ENCODE measurements around the gene FOS. TPM values are rescaled to one million over a fixed set of nuclear protein-coding genes. Genes with fewer than 3 reads are reported as not detected.
A peak's percentile ranks its signal among the peaks of the same experiment; 100 is the strongest.
"Not testable (repeated sequence)": the region's sequence is repeated elsewhere in the genome, so short reads cannot be mapped to it uniquely, and the experiment has no call there.

The FOS gene
- total RNA-seq, 1 experiment from 2014 or later = 12.6 TPM

DNA sequence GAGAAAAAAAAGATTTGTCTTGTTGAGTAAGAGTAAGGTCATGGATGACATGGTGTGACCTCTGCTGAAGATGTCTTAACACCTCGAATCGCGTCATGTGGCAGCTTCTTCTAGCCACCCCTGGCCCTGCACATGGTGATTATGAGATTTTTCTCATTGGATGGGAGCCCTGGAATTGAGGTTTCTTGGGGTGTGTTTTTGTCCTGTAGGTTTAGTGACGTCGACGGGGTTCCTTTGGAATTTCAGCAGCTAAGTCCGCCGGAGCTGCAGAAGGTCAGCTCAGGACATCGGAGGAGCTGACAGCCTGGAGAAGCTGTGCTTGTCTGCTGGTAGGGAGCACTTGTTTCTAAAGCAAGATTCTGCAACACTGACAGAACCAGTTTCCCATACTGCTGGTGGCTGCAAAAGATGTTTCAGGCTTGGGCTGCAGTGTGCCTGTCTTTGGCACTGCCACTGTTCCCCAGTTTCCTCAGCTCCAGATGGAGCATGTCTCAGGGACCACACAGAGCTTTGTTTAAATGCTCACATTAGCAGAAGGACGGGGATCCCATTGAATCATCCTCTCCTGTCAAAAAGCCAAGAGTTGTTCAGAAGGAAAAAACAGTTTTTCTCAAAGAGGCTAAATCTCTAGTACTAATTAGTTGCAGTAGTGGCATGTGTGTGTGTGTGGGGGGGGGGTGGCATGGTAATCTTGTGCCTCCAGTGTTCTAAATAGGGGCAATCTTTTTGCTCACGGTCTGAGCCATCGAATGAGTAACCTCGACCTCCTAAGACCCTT lies 5.2 kb upstream of the FOS start:
- no peak for DNase-seq (ENCODE audit: low read depth)
- in situ Hi-C loops (cut with HindIII; ENCODE audit: low pct_unique_long_range_greater_than_20kb, low sequenced_read_pairs) = no loop called here

DNA sequence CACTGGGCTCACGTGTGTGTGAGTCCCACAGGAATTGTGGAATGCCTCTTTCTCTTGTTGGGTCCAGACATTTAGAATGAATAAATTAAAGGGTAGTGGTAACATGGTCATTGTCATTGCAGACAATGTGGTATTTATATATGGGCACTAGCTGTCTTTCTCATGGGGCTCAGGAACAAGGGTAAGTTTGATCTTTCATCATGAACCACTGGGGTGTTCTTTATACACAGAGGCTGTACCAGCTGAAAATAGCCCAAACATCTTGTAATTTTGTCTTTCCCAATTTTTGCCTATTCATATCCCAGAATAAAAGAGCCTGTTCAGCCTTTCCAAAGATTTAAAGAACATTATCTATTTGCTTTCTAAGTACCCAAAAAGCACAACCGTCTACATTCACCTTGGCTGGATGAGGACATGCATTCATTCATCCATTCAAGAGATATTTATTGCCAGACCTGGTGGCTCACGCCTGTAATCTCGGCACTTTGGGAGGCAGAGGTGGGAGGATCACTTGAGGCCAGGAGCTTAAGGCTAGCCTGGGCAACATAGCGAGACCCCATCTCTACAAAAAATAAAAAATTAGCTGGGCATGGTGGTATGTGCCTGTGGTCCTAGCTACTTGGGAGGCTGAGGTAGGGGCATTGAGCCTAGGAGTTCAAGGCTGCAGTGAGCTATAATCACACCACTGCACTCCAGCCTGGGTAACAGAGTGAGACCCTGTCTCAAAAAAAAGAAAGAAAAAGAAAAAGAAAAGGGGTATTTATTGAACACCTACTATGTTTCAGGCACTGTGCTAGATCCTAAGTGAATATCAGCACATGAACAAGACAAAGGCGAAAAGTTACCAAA lies 4.4 kb upstream of the FOS start:
- DNase-seq (ENCODE audit: low read depth) = no peak
- in situ Hi-C loops (cut with HindIII; ENCODE audit: low pct_unique_long_range_greater_than_20kb, low sequenced_read_pairs) = no loop called here

- DNase-seq (ENCODE audit: low read depth) = no peak
- in situ Hi-C loops (cut with HindIII; ENCODE audit: low pct_unique_long_range_greater_than_20kb, low sequenced_read_pairs) = no loop called here
Observed at GRCh38 chr14:75274899-75275569, 3.6 kb upstream of the FOS start.

DNA sequence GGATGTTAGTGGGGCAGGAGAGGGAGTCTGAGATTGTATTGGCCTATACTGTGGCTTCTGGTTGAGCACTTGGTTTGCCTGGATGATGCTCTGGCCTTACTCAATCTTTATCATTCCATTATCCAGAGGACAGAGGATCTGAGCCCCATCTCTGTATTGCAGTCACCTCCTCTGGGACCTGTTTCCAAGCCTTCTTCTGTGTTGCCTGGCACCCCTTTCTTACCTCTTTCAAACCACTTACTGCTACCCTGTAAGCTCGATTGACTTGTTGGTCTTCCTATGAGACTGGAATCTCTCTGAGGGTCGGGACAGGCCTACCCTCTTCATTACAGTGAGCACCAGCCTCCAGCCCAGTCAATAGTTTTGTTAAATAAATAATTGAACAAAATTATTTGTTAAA lies 3.0 kb upstream of the FOS start:
- no peak for DNase-seq (ENCODE audit: low read depth)
- in situ Hi-C loops (cut with HindIII; ENCODE audit: low pct_unique_long_range_greater_than_20kb, low sequenced_read_pairs) = no loop called here

- in situ Hi-C loops (cut with HindIII; ENCODE audit: low pct_unique_long_range_greater_than_20kb, low sequenced_read_pairs) = no loop called here
- peak; percentile 87 for DNase-seq (ENCODE audit: low read depth)
Observed at GRCh38 chr14:75277008-75277814, 1.4 kb upstream of the FOS start.

DNA sequence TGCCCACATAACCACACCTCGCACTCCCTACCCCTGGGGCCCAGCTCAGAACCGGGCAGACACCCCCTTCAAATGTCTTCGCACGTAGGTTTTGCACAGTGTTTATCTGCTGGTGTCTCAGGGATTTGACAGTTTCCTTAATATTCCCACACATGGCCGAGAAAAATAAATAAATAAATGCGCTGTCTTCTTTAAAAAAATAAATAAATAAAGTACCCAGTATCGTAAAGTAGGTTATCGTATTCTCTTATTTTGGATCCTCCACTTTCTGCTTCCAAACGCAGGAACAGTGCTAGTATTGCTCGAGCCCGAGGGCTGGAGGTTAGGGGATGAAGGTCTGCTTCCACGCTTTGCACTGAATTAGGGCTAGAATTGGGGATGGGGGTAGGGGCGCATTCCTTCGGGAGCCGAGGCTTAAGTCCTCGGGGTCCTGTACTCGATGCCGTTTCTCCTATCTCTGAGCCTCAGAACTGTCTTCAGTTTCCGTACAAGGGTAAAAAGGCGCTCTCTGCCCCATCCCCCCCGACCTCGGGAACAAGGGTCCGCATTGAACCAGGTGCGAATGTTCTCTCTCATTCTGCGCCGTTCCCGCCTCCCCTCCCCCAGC lies 710 bp upstream of the FOS start:
- in situ Hi-C loops (cut with HindIII; ENCODE audit: low pct_unique_long_range_greater_than_20kb, low sequenced_read_pairs) = no loop called here
- DNase-seq (ENCODE audit: low read depth) = peak; percentile 21

DNA sequence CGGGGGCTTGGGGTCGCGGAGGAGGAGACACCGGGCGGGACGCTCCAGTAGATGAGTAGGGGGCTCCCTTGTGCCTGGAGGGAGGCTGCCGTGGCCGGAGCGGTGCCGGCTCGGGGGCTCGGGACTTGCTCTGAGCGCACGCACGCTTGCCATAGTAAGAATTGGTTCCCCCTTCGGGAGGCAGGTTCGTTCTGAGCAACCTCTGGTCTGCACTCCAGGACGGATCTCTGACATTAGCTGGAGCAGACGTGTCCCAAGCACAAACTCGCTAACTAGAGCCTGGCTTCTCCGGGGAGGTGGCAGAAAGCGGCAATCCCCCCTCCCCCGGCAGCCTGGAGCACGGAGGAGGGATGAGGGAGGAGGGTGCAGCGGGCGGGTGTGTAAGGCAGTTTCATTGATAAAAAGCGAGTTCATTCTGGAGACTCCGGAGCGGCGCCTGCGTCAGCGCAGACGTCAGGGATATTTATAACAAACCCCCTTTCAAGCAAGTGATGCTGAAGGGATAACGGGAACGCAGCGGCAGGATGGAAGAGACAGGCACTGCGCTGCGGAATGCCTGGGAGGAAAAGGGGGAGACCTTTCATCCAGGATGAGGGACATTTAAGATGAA lies 630 bp downstream of the FOS start:
- in situ Hi-C loops (cut with HindIII; ENCODE audit: low pct_unique_long_range_greater_than_20kb, low sequenced_read_pairs) = no loop called here
- peak; percentile 30 for DNase-seq (ENCODE audit: low read depth)

- no peak for DNase-seq (ENCODE audit: low read depth)
Observed at GRCh38 chr14:75279763-75280290, 1.2 kb downstream of the FOS start.

DNA sequence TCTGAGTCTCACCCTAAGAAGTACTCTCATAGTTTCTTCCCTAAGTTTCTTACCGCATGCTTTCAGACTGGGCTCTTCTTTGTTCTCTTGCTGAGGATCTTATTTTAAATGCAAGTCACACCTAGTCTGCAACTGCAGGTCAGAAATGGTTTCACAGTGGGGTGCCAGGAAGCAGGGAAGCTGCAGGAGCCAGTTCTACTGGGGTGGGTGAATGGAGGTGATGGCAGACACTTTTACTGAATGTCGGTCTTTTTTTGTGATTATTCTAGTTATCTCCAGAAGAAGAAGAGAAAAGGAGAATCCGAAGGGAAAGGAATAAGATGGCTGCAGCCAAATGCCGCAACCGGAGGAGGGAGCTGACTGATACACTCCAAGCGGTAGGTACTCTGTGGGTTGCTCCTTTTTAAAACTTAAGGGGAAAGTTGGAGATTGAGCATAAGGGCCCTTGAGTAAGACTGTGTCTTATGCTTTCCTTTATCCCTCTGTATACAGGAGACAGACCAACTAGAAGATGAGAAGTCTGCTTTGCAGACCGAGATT lies 1.7 kb downstream of the FOS start:
- no peak for DNase-seq (ENCODE audit: low read depth)
- in situ Hi-C loops (cut with HindIII; ENCODE audit: low pct_unique_long_range_greater_than_20kb, low sequenced_read_pairs) = no loop called here

More at GRCh38 chr14:75279763-75280290, 1.2 kb downstream of the FOS start:
- in situ Hi-C loops (cut with HindIII; ENCODE audit: low pct_unique_long_range_greater_than_20kb, low sequenced_read_pairs) = no loop called here

- no peak for DNase-seq (ENCODE audit: low read depth)
- in situ Hi-C loops (cut with HindIII; ENCODE audit: low pct_unique_long_range_greater_than_20kb, low sequenced_read_pairs) = no loop called here
Observed at GRCh38 chr14:75280831-75281653, 2.4 kb downstream of the FOS start.

- DNase-seq (ENCODE audit: low read depth) = no peak
- in situ Hi-C loops (cut with HindIII; ENCODE audit: low pct_unique_long_range_greater_than_20kb, low sequenced_read_pairs) = no loop called here
Observed at GRCh38 chr14:75281654-75282019, 3.0 kb downstream of the FOS start.

DNA sequence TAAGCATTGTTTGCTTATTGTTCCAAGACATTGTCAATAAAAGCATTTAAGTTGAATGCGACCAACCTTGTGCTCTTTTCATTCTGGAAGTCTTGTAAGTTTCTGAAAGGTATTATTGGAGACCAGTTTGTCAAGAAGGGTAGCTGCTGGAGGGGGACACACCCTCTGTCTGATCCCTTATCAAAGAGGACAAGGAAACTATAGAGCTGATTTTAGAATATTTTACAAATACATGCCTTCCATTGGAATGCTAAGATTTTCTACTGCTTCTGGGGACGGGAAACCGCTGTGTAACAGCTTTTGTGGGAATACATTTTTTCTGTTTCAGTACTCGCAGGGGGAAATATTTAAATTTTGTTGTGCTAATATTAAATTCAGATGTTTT lies 3.5 kb downstream of the FOS start:
- DNase-seq (ENCODE audit: low read depth) = no peak
- in situ Hi-C loops (cut with HindIII; ENCODE audit: low pct_unique_long_range_greater_than_20kb, low sequenced_read_pairs) = no loop called here

DNA sequence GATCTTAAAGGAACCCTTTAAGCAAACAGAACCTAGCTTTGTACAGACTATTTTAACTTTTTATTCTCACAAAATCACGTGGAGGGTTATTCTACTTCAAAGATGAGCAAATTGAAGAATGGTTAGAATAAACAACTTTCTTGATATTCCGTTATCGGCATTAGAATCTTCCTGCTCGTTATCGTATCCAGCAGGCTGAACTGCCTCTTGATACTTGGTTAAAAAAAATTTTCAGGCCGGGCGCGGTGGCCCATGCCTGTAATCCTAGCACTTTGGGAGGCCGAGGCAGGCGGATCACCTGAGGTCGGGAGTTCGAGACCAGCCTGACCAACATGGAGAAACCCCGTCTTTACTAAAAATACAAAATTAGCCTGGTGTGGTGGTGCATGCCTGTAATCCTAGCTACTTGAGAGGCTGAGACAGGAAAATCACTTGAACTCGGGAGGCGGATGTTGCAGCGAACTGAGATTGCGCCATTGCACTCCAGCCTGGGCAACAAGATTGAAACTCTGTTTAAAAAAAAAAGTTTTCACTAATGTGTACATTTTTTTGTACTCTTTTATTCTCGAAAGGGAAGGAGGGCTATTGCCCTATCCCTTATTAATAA lies 4.0 kb downstream of the FOS start:
- in situ Hi-C loops (cut with HindIII; ENCODE audit: low pct_unique_long_range_greater_than_20kb, low sequenced_read_pairs); DNase-seq (ENCODE audit: low read depth): not testable (repeated sequence)

DNA sequence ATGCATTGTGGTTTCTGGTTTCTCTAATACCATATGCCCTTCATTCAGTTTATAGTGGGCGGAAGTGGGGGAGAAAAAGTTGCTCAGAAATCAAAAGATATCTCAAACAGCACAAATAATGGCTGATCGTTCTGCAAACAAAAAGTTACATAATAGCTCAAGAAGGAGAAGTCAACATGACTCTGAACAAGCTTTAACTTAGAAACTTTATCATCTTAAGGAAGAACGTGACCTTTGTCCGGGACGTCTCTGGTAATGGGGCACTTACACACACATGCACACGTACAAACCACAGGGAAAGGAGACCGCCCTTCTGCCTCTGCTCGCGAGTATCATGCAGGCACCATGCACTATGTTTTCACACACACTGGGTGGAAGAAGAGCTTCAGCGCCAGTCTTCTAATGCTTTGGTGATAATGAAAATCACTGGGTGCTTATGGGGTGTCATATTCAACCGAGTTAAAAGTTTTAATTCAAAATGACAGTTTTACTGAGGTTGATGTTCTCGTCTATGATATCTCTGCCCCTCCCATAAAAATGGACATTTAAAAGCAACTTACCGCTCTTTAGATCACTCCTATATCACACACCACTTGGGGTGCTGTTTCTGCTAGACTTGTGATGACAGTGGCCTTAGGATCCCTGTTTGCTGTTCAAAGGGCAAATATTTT lies 4.7 kb downstream of the FOS start:
- in situ Hi-C loops (cut with HindIII; ENCODE audit: low pct_unique_long_range_greater_than_20kb, low sequenced_read_pairs) = no loop called here

GRCh38 chr14:75283833-75284563 lies 5.4 kb downstream of the FOS start:
- in situ Hi-C loops (cut with HindIII; ENCODE audit: low pct_unique_long_range_greater_than_20kb, low sequenced_read_pairs) = no loop called here
- DNase-seq (ENCODE audit: low read depth) = peak; percentile 17

More for the DNA sequence above, 4.7 kb downstream of the FOS start:
- no peak for DNase-seq (ENCODE audit: low read depth)
